Measurements from ENCODE around the gene CCDC69.

Gene CCDC69

GRCh38 chr5:151259931-151260330 is 36.0 kb upstream of the CCDC69 start:
- no peaks in the 10 kb centered on the region for H3F3A ChIP-seq (ENCODE audit: insufficient read depth, low read length)
- H3K27me3 ChIP-seq (ENCODE audit: insufficient read depth, low read length) = no peaks in the 10 kb centered on the region
- no peak overlapping the region for H3K27ac ChIP-seq (ENCODE audit: low read depth, low read length, poor library complexity, severe bottlenecking)
- H4K20me1 ChIP-seq (ENCODE audit: insufficient read depth, low read length) = no peaks in the 10 kb centered on the region
- H3K9me2 ChIP-seq (ENCODE audit: low read depth, low read length) = no peaks in the 10 kb centered on the region
- H3K4me2 ChIP-seq (ENCODE audit: low read length) = no peak overlapping the region
- TF ChIP-seq EZH2 (IDR thresholded peaks at IDR 0.05; ENCODE audit: borderline replicate concordance, low read length) (no peak), CTCF (IDR thresholded peaks at IDR 0.05; ENCODE audit: low read length) (no peak)
- H3K79me2 ChIP-seq (ENCODE audit: insufficient read depth, low read length) = peaks cover 26% of the 10 kb centered on the region
- H3K4me1 ChIP-seq (ENCODE audit: insufficient read depth, low read length, severe bottlenecking) = peaks cover 32% of the 10 kb centered on the region
- no peak overlapping the region for H2AFZ ChIP-seq (ENCODE audit: low read length)
- H3K9ac ChIP-seq (ENCODE audit: low read length) = no peak overlapping the region
- no peak overlapping the region for H3K4me3 ChIP-seq (ENCODE audit: low read depth, low read length, poor library complexity, severe bottlenecking)
- H3K36me3 ChIP-seq (ENCODE audit: insufficient read depth, low read length) = peaks cover 50% of the 10 kb centered on the region
- no peaks in the 10 kb centered on the region for H3K9me3 ChIP-seq (ENCODE audit: low read length)

- no peak overlapping the region for H3K9ac ChIP-seq (ENCODE audit: low read length)
- no peaks in the 10 kb centered on the region for H3K27me3 ChIP-seq (ENCODE audit: insufficient read depth, low read length)
- no peak overlapping the region for H3K4me3 ChIP-seq (ENCODE audit: low read depth, low read length, poor library complexity, severe bottlenecking)
- H3K9me3 ChIP-seq (ENCODE audit: low read length) = no peaks in the 10 kb centered on the region
- no peak overlapping the region for H2AFZ ChIP-seq (ENCODE audit: low read length)
- no peak overlapping the region for H3K27ac ChIP-seq (ENCODE audit: low read depth, low read length, poor library complexity, severe bottlenecking)
- H4K20me1 ChIP-seq (ENCODE audit: insufficient read depth, low read length) = no peaks in the 10 kb centered on the region
- no peak for TF ChIP-seq EZH2 (IDR thresholded peaks at IDR 0.05; ENCODE audit: borderline replicate concordance, low read length)
- TF ChIP-seq CTCF (IDR thresholded peaks at IDR 0.05; ENCODE audit: low read length) = no peak
- no peaks in the 10 kb centered on the region for H3K9me2 ChIP-seq (ENCODE audit: low read depth, low read length)
- no peak overlapping the region for H3K4me2 ChIP-seq (ENCODE audit: low read length)
- peaks cover 37% of the 10 kb centered on the region for H3K79me2 ChIP-seq (ENCODE audit: insufficient read depth, low read length)
- H3K4me1 ChIP-seq (ENCODE audit: insufficient read depth, low read length, severe bottlenecking) = peaks cover 43% of the 10 kb centered on the region
- peaks cover 40% of the 10 kb centered on the region for H3K36me3 ChIP-seq (ENCODE audit: insufficient read depth, low read length)
- H3F3A ChIP-seq (ENCODE audit: insufficient read depth, low read length) = no peaks in the 10 kb centered on the region
These were observed 34.9 kb upstream of the CCDC69 start for GRCh38 chr5:151258816-151259215.

- H3K9ac ChIP-seq (ENCODE audit: low read length) = no peak overlapping the region; the same call in 1 of the 2 replicates
- H3K79me2 ChIP-seq (ENCODE audit: insufficient read depth, low read length) = peaks cover 42% of the 10 kb centered on the region
- H3F3A ChIP-seq (ENCODE audit: insufficient read depth, low read length) = no peaks in the 10 kb centered on the region
- no peaks in the 10 kb centered on the region for H3K27me3 ChIP-seq (ENCODE audit: insufficient read depth, low read length)
- peaks cover 35% of the 10 kb centered on the region for H3K36me3 ChIP-seq (ENCODE audit: insufficient read depth, low read length)
- H3K9me2 ChIP-seq (ENCODE audit: low read depth, low read length) = no peaks in the 10 kb centered on the region
- no peaks in the 10 kb centered on the region for H3K9me3 ChIP-seq (ENCODE audit: low read length)
- no peak overlapping the region for H3K4me3 ChIP-seq (ENCODE audit: low read depth, low read length, poor library complexity, severe bottlenecking)
- H3K4me1 ChIP-seq (ENCODE audit: insufficient read depth, low read length, severe bottlenecking) = peaks cover 47% of the 10 kb centered on the region
- H4K20me1 ChIP-seq (ENCODE audit: insufficient read depth, low read length) = no peaks in the 10 kb centered on the region
- no peak overlapping the region for H3K4me2 ChIP-seq (ENCODE audit: low read length)
- peak overlapping the region; percentile 88 for H3K27ac ChIP-seq (ENCODE audit: low read depth, low read length, poor library complexity, severe bottlenecking)
- no peak overlapping the region for H2AFZ ChIP-seq (ENCODE audit: low read length)
- no peak for TF ChIP-seq CTCF (IDR thresholded peaks at IDR 0.05; ENCODE audit: low read length)
- no peak for TF ChIP-seq EZH2 (IDR thresholded peaks at IDR 0.05; ENCODE audit: borderline replicate concordance, low read length)
These were observed 34.3 kb upstream of the CCDC69 start for GRCh38 chr5:151258201-151258611.

All from OCI-LY1 (cell line).